Central memory CD8-positive, alpha-beta T cell (primary cell): ENCODE data around the gene KRTAP9-4.
A peak's percentile ranks its signal among the peaks of the same experiment; 100 is the strongest.
"Not testable (repeated sequence)": the region's sequence is repeated elsewhere in the genome, so short reads cannot be mapped to it uniquely, and the experiment has no call there.

Source experiments
- ATAC-seq: fragments of 150-1000 bp; cut with Tn5 transposase; replicated peaks from 2 replicates; pipeline ENCODE4 v1.10.0; 2022; ENCODE audit warnings: mild to moderate bottlenecking, moderate FRiP score, moderate number of reproducible peaks; ENCODE audit not compliant: poor library complexity, severe bottlenecking; ENCODE audit errors: extremely low read depth
- DNase-seq, 2 donors: peaks; one replicate each; pipeline ENCODE4 v3.0.0; 2021; ENCODE audit warnings: low spot score in 2 of 2
- H3K27ac Mint-ChIP-seq: one replicate; pipeline ENCODE4 v1.8.0; 2022; ENCODE audit warnings: low read depth, mild to moderate bottlenecking, moderate library complexity, mixed read lengths
- H3K27me3 Mint-ChIP-seq: one replicate; pipeline ENCODE4 v1.8.0; 2022; ENCODE audit warnings: mixed read lengths
- H3K36me3 Mint-ChIP-seq: one replicate; pipeline ENCODE4 v1.8.0; 2022; ENCODE audit warnings: mild to moderate bottlenecking, moderate library complexity, mixed read lengths; ENCODE audit not compliant: insufficient read depth
- H3K4me1 Mint-ChIP-seq: one replicate; pipeline ENCODE4 v1.8.0; 2022; ENCODE audit warnings: mixed read lengths
- H3K4me3 Mint-ChIP-seq: one replicate; pipeline ENCODE4 v1.8.0; 2022; ENCODE audit warnings: mild to moderate bottlenecking, moderate library complexity, mixed read lengths
- H3K9me3 Mint-ChIP-seq: one replicate; pipeline ENCODE4 v1.8.0; 2022; ENCODE audit warnings: mixed read lengths

Gene KRTAP9-4, protein sequence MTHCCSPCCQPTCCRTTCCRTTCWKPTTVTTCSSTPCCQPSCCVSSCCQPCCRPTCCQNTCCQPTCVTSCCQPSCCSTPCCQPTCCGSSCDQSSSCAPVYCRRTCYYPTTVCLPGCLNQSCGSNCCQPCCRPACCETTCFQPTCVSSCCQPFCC

DNA sequence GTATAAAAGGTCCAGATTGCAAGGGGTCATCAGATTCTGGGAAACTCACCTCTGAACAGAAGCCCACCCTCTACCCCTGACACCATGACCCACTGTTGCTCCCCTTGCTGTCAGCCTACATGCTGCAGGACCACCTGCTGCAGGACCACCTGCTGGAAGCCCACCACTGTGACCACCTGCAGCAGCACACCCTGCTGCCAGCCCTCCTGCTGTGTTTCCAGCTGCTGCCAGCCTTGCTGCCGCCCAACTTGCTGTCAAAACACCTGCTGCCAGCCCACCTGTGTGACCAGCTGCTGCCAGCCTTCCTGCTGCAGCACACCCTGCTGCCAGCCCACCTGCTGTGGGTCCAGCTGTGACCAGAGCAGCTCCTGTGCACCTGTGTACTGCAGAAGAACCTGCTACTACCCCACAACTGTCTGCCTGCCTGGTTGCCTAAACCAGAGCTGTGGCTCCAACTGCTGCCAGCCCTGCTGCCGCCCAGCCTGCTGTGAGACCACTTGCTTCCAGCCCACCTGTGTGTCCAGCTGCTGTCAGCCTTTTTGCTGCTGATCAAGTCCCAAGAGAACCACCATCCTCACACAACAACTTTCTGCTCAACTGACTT is at the start of gene KRTAP9-4:
TSS of gene KRTAP9-4 (plus strand) at position 51 of the 604 bp plus-strand sequence. CDS start at position 85, 34 bp downstream.
- H3K9me3 Mint-ChIP-seq, H3K4me3 Mint-ChIP-seq, DNase-seq, H3K36me3 Mint-ChIP-seq, H3K27ac Mint-ChIP-seq, ATAC-seq, H3K4me1 Mint-ChIP-seq: not testable (repeated sequence)
- H3K27me3 Mint-ChIP-seq = peaks cover 38% of the 10 kb centered on the region

DNA sequence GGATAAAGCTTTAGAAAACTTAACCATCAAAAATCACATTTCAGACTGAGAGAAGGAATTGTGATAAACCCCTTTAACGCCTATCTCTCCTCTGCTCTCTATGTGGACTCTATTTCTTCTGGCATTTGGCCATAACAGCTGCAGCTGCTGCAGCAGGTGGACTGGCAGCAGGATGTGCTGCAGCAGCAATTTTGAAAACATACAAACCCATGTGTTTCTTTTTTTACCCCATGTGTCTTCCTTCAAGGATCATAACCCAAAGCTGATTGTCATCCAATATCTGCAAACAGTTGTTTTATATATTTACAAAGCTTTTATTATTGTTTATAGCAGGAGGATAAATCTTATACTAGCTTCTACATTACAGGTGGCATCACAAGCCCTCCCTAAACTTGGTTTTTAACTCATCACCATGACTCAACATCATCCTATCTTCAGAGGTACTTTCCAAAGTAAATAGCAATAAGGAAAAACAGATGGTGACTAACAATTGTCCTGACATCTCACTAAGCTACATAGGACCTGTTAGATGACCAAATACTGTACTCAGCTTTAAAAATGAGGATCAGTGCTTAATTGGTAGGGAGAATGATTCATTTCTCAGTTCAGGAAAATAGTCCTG is 37.5 kb upstream of the KRTAP9-4 start:
- H3K36me3 Mint-ChIP-seq = peaks cover 2% of the 10 kb centered on the region

DNA sequence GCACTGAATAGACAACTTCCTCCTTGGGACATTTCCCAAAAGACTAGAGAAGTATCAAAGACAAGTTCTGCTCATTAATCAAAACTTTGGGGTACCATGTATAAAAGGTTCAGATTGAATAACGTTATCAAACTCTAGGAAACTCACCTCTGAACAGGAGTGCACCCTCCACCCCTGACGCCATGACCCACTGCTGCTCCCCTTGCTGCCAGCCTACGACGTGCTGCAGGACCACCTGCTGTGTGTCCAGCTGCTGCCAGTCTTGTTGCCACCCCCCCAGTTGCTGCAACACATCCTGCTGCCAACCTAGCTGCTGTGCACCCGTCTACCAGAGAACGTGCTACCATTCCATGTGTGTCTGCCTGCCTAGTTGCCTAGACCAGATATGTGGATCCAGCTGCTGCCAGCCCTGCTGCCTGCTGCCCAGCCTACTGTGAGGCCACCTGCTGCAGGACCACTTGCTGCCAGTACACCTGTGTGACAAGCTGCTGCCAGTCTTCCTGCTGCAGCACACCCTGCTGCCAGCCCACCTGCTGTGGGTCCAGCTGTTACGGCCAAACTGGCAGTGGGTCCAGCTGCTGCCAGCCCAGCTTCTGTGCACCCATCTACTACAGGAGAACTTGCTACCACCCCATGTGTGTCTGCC is 36.8 kb upstream of the KRTAP9-4 start:
- H3K4me1 Mint-ChIP-seq = no peaks in the 10 kb centered on the region
- no peak overlapping the region for H3K4me3 Mint-ChIP-seq
- peaks cover 92% of the 10 kb centered on the region for H3K27me3 Mint-ChIP-seq
- no peaks in the 10 kb centered on the region for H3K9me3 Mint-ChIP-seq
- H3K36me3 Mint-ChIP-seq = peaks cover 2% of the 10 kb centered on the region
- H3K27ac Mint-ChIP-seq = no peak overlapping the region
- no peak for DNase-seq
- no peak for ATAC-seq

More for the DNA sequence above, 37.5 kb upstream of the KRTAP9-4 start:
- H3K4me1 Mint-ChIP-seq = no peaks in the 10 kb centered on the region
- no peak overlapping the region for H3K27ac Mint-ChIP-seq
- H3K9me3 Mint-ChIP-seq = no peaks in the 10 kb centered on the region
- H3K4me3 Mint-ChIP-seq = no peak overlapping the region
- ATAC-seq (no peak), DNase-seq (no peak)
- peaks cover 91% of the 10 kb centered on the region for H3K27me3 Mint-ChIP-seq

DNA sequence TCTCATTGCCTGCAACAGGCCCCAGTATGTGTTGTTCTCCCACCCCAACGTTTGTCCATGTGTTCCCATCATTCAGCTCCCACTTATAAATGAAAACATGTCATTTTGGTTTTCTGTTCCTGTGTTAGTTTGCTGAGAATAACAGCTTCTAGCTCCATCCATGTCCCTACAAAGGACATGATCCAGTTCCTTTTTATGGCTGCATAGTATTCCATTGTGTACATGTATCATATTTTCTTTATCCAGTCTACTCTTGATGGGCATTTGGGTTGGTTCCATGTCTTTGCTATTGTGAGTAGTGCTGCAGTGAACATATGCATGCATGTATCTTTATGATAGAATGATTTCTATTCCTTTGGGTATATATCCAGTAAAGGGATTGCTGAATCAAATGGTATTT is 33.8 kb upstream of the KRTAP9-4 start:
- ATAC-seq (no peak), DNase-seq (no peak)
- H3K36me3 Mint-ChIP-seq = no peaks in the 10 kb centered on the region
- no peak overlapping the region for H3K27ac Mint-ChIP-seq
- H3K4me3 Mint-ChIP-seq = no peak overlapping the region
- peaks cover 5% of the 10 kb centered on the region for H3K9me3 Mint-ChIP-seq
- no peaks in the 10 kb centered on the region for H3K4me1 Mint-ChIP-seq
- H3K27me3 Mint-ChIP-seq = peaks cover 87% of the 10 kb centered on the region

DNA sequence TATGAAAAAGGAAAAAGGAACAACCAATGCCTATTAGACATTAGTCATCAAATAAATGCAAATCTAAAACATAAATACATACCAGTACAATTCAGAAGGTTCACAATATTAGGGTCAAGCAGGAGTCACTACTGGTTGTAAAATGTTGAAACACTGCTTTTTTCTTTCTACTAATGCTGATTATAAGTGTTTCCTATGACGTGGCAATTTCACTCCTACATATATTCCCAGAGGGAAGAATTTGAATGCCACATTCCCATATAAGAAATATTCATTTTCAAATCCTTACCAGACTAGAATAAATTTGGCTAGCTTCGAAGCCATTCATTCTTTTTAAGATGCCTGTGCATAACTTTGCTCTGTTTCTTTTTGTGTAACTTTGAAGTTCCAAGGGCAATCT is 25.7 kb upstream of the KRTAP9-4 start:
- H3K27ac Mint-ChIP-seq = no peak overlapping the region
- H3K4me3 Mint-ChIP-seq = no peak overlapping the region
- DNase-seq = no peak
- H3K4me1 Mint-ChIP-seq = no peaks in the 10 kb centered on the region
- H3K27me3 Mint-ChIP-seq = peaks cover 35% of the 10 kb centered on the region
- ATAC-seq = no peak
- H3K9me3 Mint-ChIP-seq = peaks cover 5% of the 10 kb centered on the region
- peaks cover 2% of the 10 kb centered on the region for H3K36me3 Mint-ChIP-seq

DNA sequence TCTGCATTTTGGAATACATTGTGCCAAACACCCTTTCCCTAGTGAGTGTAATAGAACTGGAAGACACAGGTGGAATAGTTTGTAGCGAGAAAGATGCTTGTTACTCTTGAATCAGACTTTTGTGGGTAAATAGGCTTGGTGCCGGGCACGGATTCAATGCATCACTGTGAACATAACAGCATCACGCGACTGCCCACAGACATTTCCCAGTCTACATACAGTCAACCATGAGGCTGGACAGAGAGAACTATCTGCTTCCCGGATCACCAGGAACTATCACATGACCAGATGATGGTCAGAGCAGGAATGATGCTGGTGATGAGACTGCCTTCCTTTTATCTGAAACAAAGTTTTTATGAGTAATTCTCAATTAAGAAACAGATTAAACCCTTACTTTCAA is 23.4 kb upstream of the KRTAP9-4 start:
- Mint-ChIP-seq H3K4me3 (no peak overlapping the region), H3K9me3 (no peaks in the 10 kb centered on the region), H3K36me3 (peaks cover 2% of the 10 kb centered on the region), H3K27ac (no peak overlapping the region), H3K4me1 (no peaks in the 10 kb centered on the region), H3K27me3 (peaks cover 26% of the 10 kb centered on the region)
- no peak for DNase-seq
- no peak for ATAC-seq

DNA sequence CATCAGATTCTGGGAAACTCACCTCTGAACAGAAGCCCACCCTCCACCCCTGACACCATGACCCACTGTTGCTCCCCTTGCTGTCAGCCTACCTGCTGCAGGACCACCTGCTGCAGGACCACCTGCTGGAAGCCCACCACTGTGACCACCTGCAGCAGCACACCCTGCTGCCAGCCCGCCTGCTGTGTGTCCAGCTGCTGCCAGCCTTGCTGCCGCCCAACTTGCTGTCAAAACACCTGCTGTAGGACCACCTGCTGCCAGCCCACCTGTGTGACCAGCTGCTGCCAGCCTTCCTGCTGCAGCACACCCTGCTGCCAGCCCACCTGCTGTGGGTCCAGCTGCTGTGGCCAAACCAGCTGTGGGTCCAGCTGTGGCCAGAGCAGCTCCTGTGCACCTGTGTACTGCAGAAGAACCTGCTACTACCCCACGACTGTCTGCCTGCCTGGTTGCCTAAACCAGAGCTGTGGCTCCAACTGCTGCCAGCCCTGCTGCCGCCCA is 22.8 kb upstream of the KRTAP9-4 start, which contains the start of gene KRTAP9-2:
TSS of gene KRTAP9-2 (plus strand) at position 51 of the 498 bp plus-strand sequence. CDS start at position 58, 7 bp downstream.
- H3K9me3 Mint-ChIP-seq = not testable (repeated sequence)

DNA sequence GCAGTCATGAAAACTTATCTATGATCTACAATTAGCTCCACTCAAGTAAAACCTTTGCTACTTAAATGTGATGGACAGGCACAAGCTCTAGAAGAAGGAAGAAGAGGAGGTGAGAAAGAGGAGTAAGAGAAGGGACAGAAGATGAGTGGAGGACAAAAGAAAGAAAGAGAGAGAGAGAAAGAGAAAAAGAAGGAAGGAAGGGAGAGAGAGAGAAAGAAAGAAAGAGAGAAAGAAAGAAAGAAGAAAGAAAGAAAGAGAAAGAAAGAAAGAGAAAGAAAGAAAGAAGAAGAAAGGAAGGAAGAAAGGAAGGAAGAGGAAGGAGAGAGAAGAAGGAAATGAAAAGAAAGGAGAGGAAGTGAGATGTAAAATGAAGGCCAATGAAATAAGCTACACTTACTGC is 19.4 kb upstream of the KRTAP9-4 start:
- Mint-ChIP-seq H3K27ac (no peak overlapping the region), H3K4me3 (no peak overlapping the region), H3K4me1 (no peaks in the 10 kb centered on the region), H3K27me3 (peaks cover 42% of the 10 kb centered on the region), H3K9me3 (no peaks in the 10 kb centered on the region), H3K36me3 (peaks cover 2% of the 10 kb centered on the region)
- ATAC-seq (no peak), DNase-seq (no peak)

More for the DNA sequence above, 22.8 kb upstream of the KRTAP9-4 start, which contains the start of gene KRTAP9-2:
- H3K27ac Mint-ChIP-seq, DNase-seq, H3K36me3 Mint-ChIP-seq, ATAC-seq, H3K4me3 Mint-ChIP-seq, H3K4me1 Mint-ChIP-seq: not testable (repeated sequence)
- H3K27me3 Mint-ChIP-seq = peaks cover 26% of the 10 kb centered on the region

DNA sequence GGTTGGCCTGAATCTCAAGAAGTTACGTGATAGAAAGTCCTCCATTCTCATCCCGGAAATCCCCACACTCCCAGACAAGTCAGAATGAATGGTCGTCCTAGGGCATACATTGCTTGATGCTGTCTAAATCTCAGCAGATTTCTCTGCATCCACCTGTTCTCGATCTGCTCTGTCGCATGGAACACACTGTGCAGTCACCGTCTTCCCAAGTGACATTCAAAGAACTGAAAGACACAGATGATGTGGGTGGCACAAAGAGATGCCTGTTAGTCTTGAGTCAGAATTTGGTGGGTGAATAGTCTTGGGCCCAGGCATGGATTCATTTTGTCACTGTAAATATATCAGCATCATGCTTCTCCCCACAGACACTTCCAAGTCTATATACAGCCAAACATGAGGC is 17.8 kb upstream of the KRTAP9-4 start:
- H3K36me3 Mint-ChIP-seq = peaks cover 2% of the 10 kb centered on the region

DNA sequence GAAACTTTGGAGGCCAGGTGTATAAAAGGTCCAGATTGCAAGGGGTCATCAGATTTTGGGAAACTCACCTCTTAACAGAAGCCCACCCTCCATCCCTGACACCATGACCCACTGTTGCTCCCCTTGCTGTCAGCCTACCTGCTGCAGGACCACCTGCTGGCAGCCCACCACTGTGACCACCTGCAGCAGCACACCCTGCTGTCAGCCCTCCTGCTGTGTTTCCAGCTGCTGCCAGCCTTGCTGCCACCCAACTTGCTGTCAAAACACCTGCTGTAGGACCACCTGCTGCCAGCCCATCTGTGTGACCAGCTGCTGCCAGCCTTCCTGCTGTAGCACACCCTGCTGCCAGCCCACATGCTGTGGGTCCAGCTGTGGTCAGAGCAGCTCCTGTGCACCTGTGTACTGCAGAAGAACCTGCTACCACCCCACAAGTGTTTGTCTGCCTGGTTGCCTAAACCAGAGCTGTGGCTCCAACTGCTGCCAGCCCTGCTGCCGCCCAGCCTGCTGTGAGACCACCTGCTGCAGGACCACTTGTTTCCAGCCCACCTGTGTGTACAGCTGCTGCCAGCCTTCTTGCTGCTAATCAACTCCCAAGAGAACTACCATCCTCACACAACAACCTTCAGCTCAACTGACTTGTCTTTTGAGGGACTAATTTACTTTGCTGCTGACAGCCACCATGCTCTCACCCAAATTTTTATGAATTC is 16.9 kb upstream of the KRTAP9-4 start, which contains the start of gene KRTAP9-3:
TSS of gene KRTAP9-3 (plus strand) at position 51 of the 707 bp plus-strand sequence. CDS start at position 104, 53 bp downstream.
- H3K4me3 Mint-ChIP-seq, DNase-seq, ATAC-seq, H3K36me3 Mint-ChIP-seq, H3K9me3 Mint-ChIP-seq, H3K4me1 Mint-ChIP-seq: not testable (repeated sequence)
- Mint-ChIP-seq H3K27ac (peak within 1 kb of the TSS; percentile 32), H3K27me3 (peaks cover 57% of the 10 kb centered on the region)

More for the DNA sequence above, 17.8 kb upstream of the KRTAP9-4 start:
- no peak for DNase-seq
- H3K27ac Mint-ChIP-seq = no peak overlapping the region
- no peak for ATAC-seq
- no peak overlapping the region for H3K4me3 Mint-ChIP-seq
- H3K4me1 Mint-ChIP-seq = no peaks in the 10 kb centered on the region
- peaks cover 56% of the 10 kb centered on the region for H3K27me3 Mint-ChIP-seq
- no peaks in the 10 kb centered on the region for H3K9me3 Mint-ChIP-seq

DNA sequence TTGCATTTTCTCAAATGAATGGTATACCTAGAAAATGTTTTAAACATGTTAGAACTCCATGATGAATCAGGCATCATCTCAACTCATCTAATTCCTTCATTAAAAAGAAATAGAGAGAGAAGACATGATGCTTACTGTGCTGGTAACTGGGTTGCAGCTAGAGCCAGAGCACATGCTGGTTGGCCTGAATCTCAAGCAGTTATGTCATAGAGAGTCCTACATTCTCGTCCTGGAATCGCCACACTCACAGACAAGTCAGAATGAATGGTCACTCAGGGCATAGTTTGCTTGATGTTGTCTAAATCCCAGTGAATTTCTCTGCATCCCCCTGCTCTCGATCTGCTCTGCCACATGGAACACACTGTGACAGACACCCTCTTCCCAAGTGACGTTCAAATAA is 12.4 kb upstream of the KRTAP9-4 start:
- H3K36me3 Mint-ChIP-seq, H3K9me3 Mint-ChIP-seq, H3K4me1 Mint-ChIP-seq, DNase-seq, H3K27ac Mint-ChIP-seq, H3K4me3 Mint-ChIP-seq, ATAC-seq: not testable (repeated sequence)
- H3K27me3 Mint-ChIP-seq = peaks cover 60% of the 10 kb centered on the region

DNA sequence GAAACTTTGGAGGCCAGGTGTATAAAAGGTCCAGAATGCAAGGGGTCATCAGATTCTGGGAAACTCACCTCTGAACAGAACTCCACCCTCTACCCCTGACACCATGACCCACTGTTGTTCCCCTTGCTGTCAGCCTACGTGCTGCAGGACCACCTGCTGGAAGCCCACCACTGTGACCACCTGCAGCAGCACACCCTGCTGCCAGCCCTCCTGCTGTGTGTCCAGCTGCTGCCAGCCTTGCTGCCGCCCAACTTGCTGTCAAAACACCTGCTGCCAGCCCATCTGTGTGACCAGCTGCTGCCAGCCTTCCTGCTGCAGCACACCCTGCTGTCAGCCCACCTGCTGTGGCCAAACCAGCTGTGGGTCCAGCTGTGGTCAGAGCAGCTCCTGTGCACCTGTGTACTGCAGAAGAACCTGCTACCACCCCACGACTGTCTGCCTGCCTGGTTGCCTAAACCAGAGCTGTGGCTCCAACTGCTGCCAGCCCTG is 11.5 kb upstream of the KRTAP9-4 start, which contains the start of gene KRTAP9-8:
TSS of gene KRTAP9-8 (plus strand) at position 51 of the 489 bp plus-strand sequence. CDS start at position 104, 53 bp downstream.
- not testable (repeated sequence) for ATAC-seq, H3K36me3 Mint-ChIP-seq, H3K4me1 Mint-ChIP-seq, H3K9me3 Mint-ChIP-seq, H3K4me3 Mint-ChIP-seq, H3K27ac Mint-ChIP-seq, DNase-seq
- H3K27me3 Mint-ChIP-seq = peaks cover 56% of the 10 kb centered on the region
